Calu3 (cell line): ENCODE measurements around the gene PRKAR1A. TPM values are rescaled to one million over a fixed set of nuclear protein-coding genes. Genes with fewer than 3 reads are reported as not detected.

Source experiments
- BruUV-seq: library from RNA; stranded (reverse); fragments of 400-500 nt; replicated peaks from 2 replicates; lab custom pipeline; 2021; lab: Mats Ljungman, UMichigan
- CTCF ChIA-PET: fragments of 300-600 bp; sonication (Branson Sonifier 250); formaldehyde crosslinking; loops from one replicate; lab custom pipeline; 2022; ENCODE audit warnings: antibody characterized with exemption; lab: Charles Lee
- DNase-seq: peaks from one replicate; pipeline ENCODE4 v3.0.0; 2022
- H3K27ac Mint-ChIP-seq: one replicate; pipeline ENCODE4 v1.8.0; 2022; ENCODE audit warnings: mixed read lengths; ENCODE audit not compliant: unreplicated experiment
- H3K27me3 Mint-ChIP-seq: one replicate; pipeline ENCODE4 v1.8.0; 2022; ENCODE audit warnings: mixed read lengths; ENCODE audit not compliant: unreplicated experiment
- H3K36me3 Mint-ChIP-seq: one replicate; pipeline ENCODE4 v1.8.0; 2022; ENCODE audit warnings: mild to moderate bottlenecking, moderate library complexity, mixed read lengths; ENCODE audit not compliant: insufficient read depth, unreplicated experiment
- H3K4me1 Mint-ChIP-seq: one replicate; pipeline ENCODE4 v1.8.0; 2022; ENCODE audit warnings: mild to moderate bottlenecking, low read depth, mixed read lengths; ENCODE audit not compliant: unreplicated experiment
- H3K4me3 Mint-ChIP-seq: one replicate; pipeline ENCODE4 v1.8.0; 2022; ENCODE audit warnings: mild to moderate bottlenecking, low read depth, moderate library complexity, mixed read lengths; ENCODE audit not compliant: unreplicated experiment
- H3K9me3 Mint-ChIP-seq: one replicate; pipeline ENCODE4 v1.8.0; 2022; ENCODE audit warnings: low read depth, mixed read lengths; ENCODE audit not compliant: unreplicated experiment
- intact Hi-C: fragments of 100-400 bp; cut with micrococcal nuclease; formaldehyde crosslinking; loops from one replicate; pipeline ENCODE4 v1.10.0; 2022; ENCODE audit not compliant: unreplicated experiment
- total RNA-seq: library from RNA; stranded (reverse); gene quantifications from 2 replicates; pipeline ENCODE4 v1.2.3, GENCODE V29; 2022
- TF ChIP-seq, protein P1 (sequence below): fragments of 200-600 bp; IDR thresholded peaks from one replicate; pipeline ENCODE4 v1.8.0; 2022; ENCODE audit warnings: antibody characterized with exemption; ENCODE audit not compliant: unreplicated experiment

The PRKAR1A gene
- total RNA-seq, 1 experiment from 2014 or later: 239 TPM

GRCh38 chr17:68600067-68600930 lies 88.1 kb downstream of the PRKAR1A start:
- TF ChIP-seq, protein P1, sequence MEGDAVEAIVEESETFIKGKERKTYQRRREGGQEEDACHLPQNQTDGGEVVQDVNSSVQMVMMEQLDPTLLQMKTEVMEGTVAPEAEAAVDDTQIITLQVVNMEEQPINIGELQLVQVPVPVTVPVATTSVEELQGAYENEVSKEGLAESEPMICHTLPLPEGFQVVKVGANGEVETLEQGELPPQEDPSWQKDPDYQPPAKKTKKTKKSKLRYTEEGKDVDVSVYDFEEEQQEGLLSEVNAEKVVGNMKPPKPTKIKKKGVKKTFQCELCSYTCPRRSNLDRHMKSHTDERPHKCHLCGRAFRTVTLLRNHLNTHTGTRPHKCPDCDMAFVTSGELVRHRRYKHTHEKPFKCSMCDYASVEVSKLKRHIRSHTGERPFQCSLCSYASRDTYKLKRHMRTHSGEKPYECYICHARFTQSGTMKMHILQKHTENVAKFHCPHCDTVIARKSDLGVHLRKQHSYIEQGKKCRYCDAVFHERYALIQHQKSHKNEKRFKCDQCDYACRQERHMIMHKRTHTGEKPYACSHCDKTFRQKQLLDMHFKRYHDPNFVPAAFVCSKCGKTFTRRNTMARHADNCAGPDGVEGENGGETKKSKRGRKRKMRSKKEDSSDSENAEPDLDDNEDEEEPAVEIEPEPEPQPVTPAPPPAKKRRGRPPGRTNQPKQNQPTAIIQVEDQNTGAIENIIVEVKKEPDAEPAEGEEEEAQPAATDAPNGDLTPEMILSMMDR: no peak
- peaks cover 7% of the 10 kb centered on the region for H3K4me1 Mint-ChIP-seq
- peak; percentile 62 for DNase-seq
- peak overlapping the region; percentile 70 for H3K4me3 Mint-ChIP-seq
- H3K9me3 Mint-ChIP-seq: no peaks in the 10 kb centered on the region
- peaks cover 11% of the 10 kb centered on the region for H3K36me3 Mint-ChIP-seq
- intact Hi-C loops: no loop called here
- no peak overlapping the region for H3K27ac Mint-ChIP-seq
- peaks cover 60% of the 10 kb centered on the region for H3K27me3 Mint-ChIP-seq
- no TSS peak for BruUV-seq
- CTCF ChIA-PET: interaction anchor here (1.5 kb wide), 1 partner anchor 66 kb away, joined by 8 read pairs; no protein-coding TSS in a partner anchor

Other genes starting within 250 kb of the PRKAR1A start
- gene SLC16A6, start 221.3 kb upstream of the PRKAR1A start, total RNA-seq: 0.12 and 0.19 TPM in 2 replicates
- 1.4 and 2.4 TPM in 2 replicates for gene ARSG, start 220.9 kb upstream of the PRKAR1A start, total RNA-seq
- 37.0 and 43.4 TPM in 2 replicates for gene WIPI1, start 54.9 kb upstream of the PRKAR1A start, total RNA-seq
- gene FAM20A, start 88.9 kb downstream of the PRKAR1A start, total RNA-seq: 0.59 and 1.3 TPM in 2 replicates